GM13976 (cell line): Measurements from ENCODE around the gene VPS16.
A peak's percentile ranks its signal among the peaks of the same experiment; 100 is the strongest.

Experiments used
- DNase-seq: peaks from one replicate; pipeline ENCODE4 v3.0.0; 2012; ENCODE audit warnings: low spot score
- CTCF ChIP-seq: IDR thresholded peaks from 2 replicates; pipeline ENCODE4 v1.5.1; 2012; ENCODE audit warnings: borderline replicate concordance, mild to moderate bottlenecking; ENCODE audit not compliant: insufficient read depth; ENCODE audit errors: extremely low read depth, missing control alignments, control extremely low read depth
- in situ Hi-C: fragments of 300-500 bp; cut with MboI; formaldehyde crosslinking; loops from one replicate; pipeline ENCODE4 v1.12.0; 2022; ENCODE audit warnings: low sequenced_read_pairs, mixed read lengths, inconsistent platforms; ENCODE audit not compliant: unreplicated experiment

The VPS16 gene

DNA sequence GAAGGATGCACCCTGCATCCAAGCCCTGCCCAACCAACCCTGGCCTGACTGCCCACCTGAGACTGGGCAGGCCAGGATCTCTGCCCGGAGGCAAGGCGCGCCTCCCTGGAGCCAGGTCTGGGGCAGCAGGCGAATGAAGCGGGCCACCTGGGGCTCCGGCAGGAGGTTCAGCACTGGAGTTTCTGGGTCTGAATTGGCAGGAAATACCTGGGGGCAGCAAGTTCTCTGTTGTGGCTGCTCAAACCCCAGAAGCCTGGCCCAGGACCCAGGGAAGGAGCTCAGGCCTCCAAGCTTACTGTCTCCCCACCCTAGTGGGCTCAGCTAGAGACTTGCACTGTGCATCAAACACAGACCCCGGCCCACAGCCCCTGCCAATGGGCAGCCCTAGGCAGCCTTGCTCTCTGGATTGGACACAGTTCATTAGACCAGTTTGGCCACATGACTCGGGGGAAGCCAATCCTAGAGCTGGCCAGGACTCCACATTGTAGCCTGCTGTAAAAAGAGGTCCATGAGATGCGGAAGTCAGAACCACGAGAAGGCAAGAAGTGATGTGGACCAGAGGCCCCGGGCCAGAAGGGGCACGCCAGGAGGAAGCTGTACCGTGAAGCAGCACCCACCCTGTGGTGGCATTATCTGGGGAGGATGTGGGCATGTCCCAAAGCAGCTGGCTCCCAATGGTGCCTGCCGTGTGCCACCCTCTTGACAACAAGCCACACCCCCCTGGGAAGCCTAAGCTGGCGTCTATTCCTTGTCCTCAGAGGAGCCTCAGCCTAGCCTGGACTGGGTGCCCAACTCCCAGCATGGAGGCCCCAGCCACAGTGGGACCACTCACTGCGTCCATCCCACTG is 43.2 kb upstream of the VPS16 start:
- DNase-seq: no peak
- in situ Hi-C loops: no loop called here
- no peak for TF ChIP-seq CTCF

- in situ Hi-C loops: no loop called here
- no peak for DNase-seq
- no peak for TF ChIP-seq CTCF
These were observed 42.3 kb upstream of the VPS16 start for GRCh38 chr20:2798095-2798805.

- no peak for DNase-seq
- no peak for TF ChIP-seq CTCF
- in situ Hi-C loops: no loop called here
These were observed 41.7 kb upstream of the VPS16 start for GRCh38 chr20:2798814-2799213.

GRCh38 chr20:2799271-2799670 is 41.3 kb upstream of the VPS16 start:
- in situ Hi-C loops: no loop called here
- no peak for DNase-seq
- TF ChIP-seq CTCF: no peak

GRCh38 chr20:2799688-2800520 is 40.6 kb upstream of the VPS16 start:
- no peak for TF ChIP-seq CTCF
- in situ Hi-C loops: no loop called here
- peak; percentile 63 for DNase-seq
